ENCODE measurements around the gene IGLL5. TPM values are rescaled to one million over a fixed set of nuclear protein-coding genes. Genes with fewer than 3 reads are reported as not detected.

IGLL5 gene
- total RNA-seq, 1 donor from 2014 or later: not detected

- no peak overlapping the region for H2AFZ ChIP-seq (ENCODE audit: low read depth, low read length)
- DNase-seq (ENCODE audit: low read depth) (no peak), FAIRE-seq (no peak)
- no peak overlapping the region for H3K9ac ChIP-seq (ENCODE audit: low read length)
- Mint-ChIP-seq H3K4me1 (ENCODE audit: low read depth, unreplicated experiment) (peaks cover 7% of the 10 kb centered on the region), H3K27me3 (ENCODE audit: low read depth, unreplicated experiment) (peaks cover 29% of the 10 kb centered on the region), H3K4me3 (ENCODE audit: unreplicated experiment) (no peak overlapping the region), H3K36me3 (ENCODE audit: low read depth, unreplicated experiment) (no peaks in the 10 kb centered on the region), H3K27ac (ENCODE audit: unreplicated experiment) (no peak overlapping the region), H3K9me3 (ENCODE audit: unreplicated experiment) (no peaks in the 10 kb centered on the region)
- no peaks in the 10 kb centered on the region for H4K20me1 ChIP-seq (ENCODE audit: insufficient read depth, low read length)
- no peak overlapping the region for H3K4me2 ChIP-seq (ENCODE audit: low read length)
- H3K4me1 ChIP-seq (ENCODE audit: insufficient read depth, low read length): no peaks in the 10 kb centered on the region
- H3K27me3 ChIP-seq (ENCODE audit: insufficient read depth, low read length): no peaks in the 10 kb centered on the region
- TF ChIP-seq CTCF (IDR thresholded peaks at IDR 0.05; ENCODE audit: insufficient read depth, low read depth, low read length): no peak
- no peak for TF ChIP-seq EZH2 (IDR thresholded peaks at IDR 0.05; ENCODE audit: insufficient read depth, low read length)
- no peaks in the 10 kb centered on the region for H3K9me3 ChIP-seq (ENCODE audit: insufficient read depth, low read depth, low read length)
- no peak overlapping the region for H3K4me3 ChIP-seq (ENCODE audit: insufficient read depth, low read depth, low read length)
- H3K79me2 ChIP-seq (ENCODE audit: insufficient read depth, low read length): no peaks in the 10 kb centered on the region
- H3K36me3 ChIP-seq (ENCODE audit: insufficient read depth, low read length): no peaks in the 10 kb centered on the region
- H3K27ac ChIP-seq (ENCODE audit: low read depth, low read length): no peak overlapping the region
Measured at GRCh38 chr22:22944268-22944985, 56.8 kb downstream of the IGLL5 start.

GRCh38 chr22:22945195-22945594 lies 57.6 kb downstream of the IGLL5 start:
- FAIRE-seq: no peak
- Mint-ChIP-seq H3K9me3 (ENCODE audit: unreplicated experiment) (no peaks in the 10 kb centered on the region), H3K27me3 (ENCODE audit: low read depth, unreplicated experiment) (peaks cover 28% of the 10 kb centered on the region), H3K36me3 (ENCODE audit: low read depth, unreplicated experiment) (no peaks in the 10 kb centered on the region), H3K4me3 (ENCODE audit: unreplicated experiment) (no peak overlapping the region), H3K4me1 (ENCODE audit: low read depth, unreplicated experiment) (peaks cover 4% of the 10 kb centered on the region), H3K27ac (ENCODE audit: unreplicated experiment) (no peak overlapping the region)
- no peak overlapping the region for H2AFZ ChIP-seq (ENCODE audit: low read depth, low read length)
- no peak overlapping the region for H3K9ac ChIP-seq (ENCODE audit: low read length)
- H3K4me1 ChIP-seq (ENCODE audit: insufficient read depth, low read length): no peaks in the 10 kb centered on the region
- no peaks in the 10 kb centered on the region for H3K9me3 ChIP-seq (ENCODE audit: insufficient read depth, low read depth, low read length)
- H3K36me3 ChIP-seq (ENCODE audit: insufficient read depth, low read length): no peaks in the 10 kb centered on the region
- no peak for TF ChIP-seq EZH2 (IDR thresholded peaks at IDR 0.05; ENCODE audit: insufficient read depth, low read length)
- no peak for TF ChIP-seq CTCF (IDR thresholded peaks at IDR 0.05; ENCODE audit: insufficient read depth, low read depth, low read length)
- H3K79me2 ChIP-seq (ENCODE audit: insufficient read depth, low read length): no peaks in the 10 kb centered on the region
- no peak overlapping the region for H3K4me2 ChIP-seq (ENCODE audit: low read length)
- H3K4me3 ChIP-seq (ENCODE audit: insufficient read depth, low read depth, low read length): no peak overlapping the region
- no peak for DNase-seq (ENCODE audit: low read depth)
- H4K20me1 ChIP-seq (ENCODE audit: insufficient read depth, low read length): no peaks in the 10 kb centered on the region
- no peaks in the 10 kb centered on the region for H3K27me3 ChIP-seq (ENCODE audit: insufficient read depth, low read length)
- H3K27ac ChIP-seq (ENCODE audit: low read depth, low read length): no peak overlapping the region

Small RNAs within 50 kb of the gene (microRNA-seq; reads per million reads assigned to microRNA genes)
- gene MIR5571: not detected

Other genes with a start within 250 kb of the IGLL5 start
- not detected in 2 replicates for gene GGTLC2, start 243.2 kb upstream of the IGLL5 start, total RNA-seq
- 0.96 and 1.1 TPM in 2 replicates for gene GNAZ, start 182.7 kb downstream of the IGLL5 start, total RNA-seq